Esophagus muscularis mucosa (tissue), 4 donors: ENCODE data around the gene SPNS1. TPM values are rescaled to one million over a fixed set of nuclear protein-coding genes. Genes with fewer than 3 reads are reported as not detected.

Source experiments
- DNase-seq: peaks from one replicate; pipeline ENCODE4 v3.0.0-alpha.2; 2017; ENCODE audit errors: extremely low spot score
- H3K27ac ChIP-seq, 4 donors: fragments of 200-600 bp; sonication (generic); replicated peaks in 1 of 4; 1 replicate in 3 of 4; 2 replicates in 1 of 4; pipeline ENCODE4 v1.5.1; 2016 to 2019; ENCODE audit warnings: mild to moderate bottlenecking in 1 of 4
- H3K27me3 ChIP-seq, 4 donors: fragments of 200-600 bp; sonication (generic); one replicate each; pipeline versions ENCODE4 v1.5.1 to v1.6.0; 2016 to 2019
- H3K36me3 ChIP-seq, 4 donors: fragments of 200-600 bp; sonication (generic); one replicate each; pipeline ENCODE4 v1.5.1; 2016 to 2019
- H3K4me1 ChIP-seq, 4 donors: fragments of 200-600 bp; sonication (generic); one replicate each; pipeline ENCODE4 v1.5.1; 2016 to 2019
- H3K4me3 ChIP-seq, 4 donors: fragments of 200-600 bp; sonication (generic); 1 replicate in 2 of 4; 2 replicates in 2 of 4; pipeline ENCODE4 v1.5.1; 2016 to 2019; ENCODE audit warnings: mild to moderate bottlenecking in 4 of 4, moderate library complexity in 1 of 4
- H3K9me3 ChIP-seq, 4 donors: fragments of 200-600 bp; sonication (generic); 1 replicate in 3 of 4; 2 replicates in 1 of 4; pipeline ENCODE4 v1.5.1; 2016 to 2019
- EP300 ChIP-seq: sonication (generic); formaldehyde crosslinking; IDR thresholded peaks from one replicate; pipeline ENCODE4 v1.6.1; 2017; ENCODE audit warnings: antibody characterized with exemption
- POLR2A ChIP-seq: fragments of 450-650 bp; IDR thresholded peaks from one replicate; pipeline ENCODE4 v1.6.1; 2017; ENCODE audit warnings: antibody characterized with exemption, moderate library complexity, mild to moderate bottlenecking, low read depth
- POLR2AphosphoS5 ChIP-seq, 2 donors: sonication (generic); formaldehyde crosslinking; IDR thresholded peaks; one replicate each; pipeline ENCODE4 v1.6.1; 2017; ENCODE audit warnings: antibody characterized with exemption in 2 of 2
- WGBS: methylation state at CpG from one replicate; pipeline ENCODE4 v1.1.5; 2018; 5-methylcytosine and 5-hydroxymethylcytosine counted together
- intact Hi-C: fragments of 100-400 bp; cut with DNase I; formaldehyde crosslinking; loops from one replicate; pipeline ENCODE4 v1.15.1; 2023
- total RNA-seq, 4 donors: library from RNA; depleted of rRNA; stranded (reverse); fragments of >200 nt; gene quantifications; one replicate each; pipeline versions ENCODE4 v1.1.0 to v1.2.1, GENCODE V29; 2016
- TF ChIP-seq, protein P1 (sequence below), 3 experiments: fragments of 200-600 bp in 2 of 3; fragments of 450-650 bp in 1 of 3; sonication (generic) in 2 of 3; IDR thresholded peaks; one replicate each; pipeline ENCODE4 v1.5.1; 2017 to 2019; ENCODE audit warnings: antibody characterized with exemption in 3 of 3, mild to moderate bottlenecking in 2 of 3, moderate library complexity in 1 of 3

The SPNS1 gene
- total RNA-seq, 4 donors from 2014 or later: 12.9 to 36.0 (median 21.8) TPM

GRCh38 chr16:29011851-29012250 is 37.3 kb downstream of the SPNS1 start:
- no peak for DNase-seq
- Histone ChIP-seq H3K9me3 (no peaks in the 10 kb centered on the region), H3K4me3 (no peak overlapping the region), H3K36me3 (no peaks in the 10 kb centered on the region), H3K4me1 (no peaks in the 10 kb centered on the region), H3K27ac (no peak overlapping the region), H3K27me3 (peaks cover 0 to 6% (median 0%) of the 10 kb centered on the region in 4 donors)
- TF ChIP-seq POLR2A (no peak), EP300 (no peak), POLR2AphosphoS5 (IDR thresholded peaks at IDR 0.05) (no peak)
- TF ChIP-seq, protein P1, sequence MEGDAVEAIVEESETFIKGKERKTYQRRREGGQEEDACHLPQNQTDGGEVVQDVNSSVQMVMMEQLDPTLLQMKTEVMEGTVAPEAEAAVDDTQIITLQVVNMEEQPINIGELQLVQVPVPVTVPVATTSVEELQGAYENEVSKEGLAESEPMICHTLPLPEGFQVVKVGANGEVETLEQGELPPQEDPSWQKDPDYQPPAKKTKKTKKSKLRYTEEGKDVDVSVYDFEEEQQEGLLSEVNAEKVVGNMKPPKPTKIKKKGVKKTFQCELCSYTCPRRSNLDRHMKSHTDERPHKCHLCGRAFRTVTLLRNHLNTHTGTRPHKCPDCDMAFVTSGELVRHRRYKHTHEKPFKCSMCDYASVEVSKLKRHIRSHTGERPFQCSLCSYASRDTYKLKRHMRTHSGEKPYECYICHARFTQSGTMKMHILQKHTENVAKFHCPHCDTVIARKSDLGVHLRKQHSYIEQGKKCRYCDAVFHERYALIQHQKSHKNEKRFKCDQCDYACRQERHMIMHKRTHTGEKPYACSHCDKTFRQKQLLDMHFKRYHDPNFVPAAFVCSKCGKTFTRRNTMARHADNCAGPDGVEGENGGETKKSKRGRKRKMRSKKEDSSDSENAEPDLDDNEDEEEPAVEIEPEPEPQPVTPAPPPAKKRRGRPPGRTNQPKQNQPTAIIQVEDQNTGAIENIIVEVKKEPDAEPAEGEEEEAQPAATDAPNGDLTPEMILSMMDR (IDR thresholded peaks at IDR 0.05): no peak
- 84% methylated on average over 4 of the region's 4 CpGs for WGBS
- intact Hi-C loops: no loop called here

- no peak overlapping the region for H3K4me3 ChIP-seq
- whole genome bisulfite sequencing: 66% methylated on average over 9 of the region's 9 CpGs
- H3K27me3 ChIP-seq: peaks cover 0 to 4% (median 0%) of the 10 kb centered on the region in 4 donors
- intact Hi-C loops: no loop called here
- DNase-seq: no peak
- peak overlapping the region in 1 of 4 donors; percentile 36 for H3K27ac ChIP-seq
- no peaks in the 10 kb centered on the region for H3K9me3 ChIP-seq
- no peaks in the 10 kb centered on the region for H3K4me1 ChIP-seq
- TF ChIP-seq POLR2AphosphoS5 (IDR thresholded peaks at IDR 0.05) (no peak), EP300 (no peak), POLR2A (no peak)
- TF ChIP-seq, protein P1 (IDR thresholded peaks at IDR 0.05): no peak
- H3K36me3 ChIP-seq: no peaks in the 10 kb centered on the region
Observed at GRCh38 chr16:29012913-29013553, 38.5 kb downstream of the SPNS1 start.

- DNase-seq: no peak
- no peak overlapping the region for H3K4me3 ChIP-seq
- intact Hi-C loops: no loop called here
- TF ChIP-seq POLR2A (no peak), POLR2AphosphoS5 (IDR thresholded peaks at IDR 0.05) (no peak)
- H3K27ac ChIP-seq: no peak overlapping the region
- H3K36me3 ChIP-seq: no peaks in the 10 kb centered on the region
- H3K9me3 ChIP-seq: no peaks in the 10 kb centered on the region
- H3K27me3 ChIP-seq: no peaks in the 10 kb centered on the region
- H3K4me1 ChIP-seq: no peaks in the 10 kb centered on the region
- 84% methylated on average over 3 of the region's 3 CpGs for WGBS
Observed at GRCh38 chr16:29014561-29015069, 40.0 kb downstream of the SPNS1 start.

GRCh38 chr16:29022196-29022595 is 47.6 kb downstream of the SPNS1 start:
- intact Hi-C loops: no loop called here
- Histone ChIP-seq H3K9me3 (no peaks in the 10 kb centered on the region), H3K36me3 (no peaks in the 10 kb centered on the region), H3K4me1 (no peaks in the 10 kb centered on the region), H3K4me3 (no peak overlapping the region), H3K27me3 (peaks cover 0 to 37% (median 3%) of the 10 kb centered on the region in 4 donors), H3K27ac (no peak overlapping the region)
- WGBS: 83% methylated on average over 5 of the region's 5 CpGs
- TF ChIP-seq EP300 (no peak), POLR2AphosphoS5 (IDR thresholded peaks at IDR 0.05) (no peak), POLR2A (no peak)
- TF ChIP-seq, protein P1 (IDR thresholded peaks at IDR 0.05): no peak
- DNase-seq: no peak

GRCh38 chr16:29023279-29024277 is 49.0 kb downstream of the SPNS1 start:
- H3K9me3 ChIP-seq: no peaks in the 10 kb centered on the region
- H3K27me3 ChIP-seq: peaks cover 0 to 46% (median 3%) of the 10 kb centered on the region in 4 donors
- H3K4me3 ChIP-seq: no peak overlapping the region
- DNase-seq: no peak
- no peak overlapping the region for H3K27ac ChIP-seq
- H3K4me1 ChIP-seq: no peaks in the 10 kb centered on the region
- TF ChIP-seq, protein P1 (IDR thresholded peaks at IDR 0.05): no peak
- TF ChIP-seq POLR2A (no peak), EP300 (no peak), POLR2AphosphoS5 (IDR thresholded peaks at IDR 0.05) (no peak)
- intact Hi-C loops: no loop called here
- WGBS: 82% methylated on average over 15 of the region's 15 CpGs
- H3K36me3 ChIP-seq: no peaks in the 10 kb centered on the region
